HG03460 (cell line): ENCODE data around the gene PCDHGB2.
A peak's percentile ranks its signal among the peaks of the same experiment; 100 is the strongest.
"Not testable (repeated sequence)": the region's sequence is repeated elsewhere in the genome, so short reads cannot be mapped to it uniquely, and the experiment has no call there.

ENCODE experiments used
- ATAC-seq: cut with Tn5 transposase; IDR thresholded peaks from one replicate; pipeline ENCODE4 v1.9.1; 2021; ENCODE audit not compliant: unreplicated experiment

PCDHGB2 gene

DNA sequence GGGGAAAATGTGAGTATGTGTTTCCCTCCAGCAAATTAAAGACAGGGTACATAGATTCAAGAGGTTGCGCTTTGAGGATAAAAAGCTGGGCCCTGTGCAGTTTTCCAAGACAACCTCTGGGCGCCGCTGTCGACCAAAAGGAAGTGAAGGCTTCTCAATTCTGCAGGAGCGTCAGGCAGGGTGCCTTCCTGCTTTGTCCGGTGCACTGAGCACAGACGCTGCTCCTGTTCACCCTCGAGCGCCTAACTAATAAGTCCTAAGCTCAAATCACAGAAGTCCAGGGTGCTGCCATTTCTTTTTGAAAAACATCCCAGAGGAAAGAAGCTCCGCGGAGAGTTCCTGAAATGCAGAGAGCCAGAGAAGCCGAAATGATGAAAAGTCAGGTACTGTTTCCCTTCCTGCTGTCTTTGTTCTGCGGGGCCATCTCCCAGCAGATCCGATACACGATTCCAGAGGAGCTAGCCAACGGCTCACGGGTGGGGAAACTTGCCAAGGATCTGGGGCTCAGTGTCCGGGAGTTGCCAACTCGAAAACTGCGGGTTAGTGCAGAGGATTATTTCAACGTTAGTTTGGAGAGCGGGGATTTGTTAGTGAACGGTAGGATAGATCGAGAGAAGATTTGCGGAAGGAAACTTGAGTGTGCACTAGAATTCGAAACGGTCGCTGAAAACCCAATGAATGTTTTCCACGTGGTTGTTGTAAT lies 9.7 kb upstream of the PCDHGB2 start, which contains the start of gene PCDHGB1:
Gene PCDHGB1, plus strand, starts transcription at position 183 of the 703 bp plus-strand sequence. Its CDS starts 162 bp downstream, at position 345.
- no peak for ATAC-seq

GRCh38 chr5:141351591-141351990 lies 8.2 kb upstream of the PCDHGB2 start:
- no peak for ATAC-seq

DNA sequence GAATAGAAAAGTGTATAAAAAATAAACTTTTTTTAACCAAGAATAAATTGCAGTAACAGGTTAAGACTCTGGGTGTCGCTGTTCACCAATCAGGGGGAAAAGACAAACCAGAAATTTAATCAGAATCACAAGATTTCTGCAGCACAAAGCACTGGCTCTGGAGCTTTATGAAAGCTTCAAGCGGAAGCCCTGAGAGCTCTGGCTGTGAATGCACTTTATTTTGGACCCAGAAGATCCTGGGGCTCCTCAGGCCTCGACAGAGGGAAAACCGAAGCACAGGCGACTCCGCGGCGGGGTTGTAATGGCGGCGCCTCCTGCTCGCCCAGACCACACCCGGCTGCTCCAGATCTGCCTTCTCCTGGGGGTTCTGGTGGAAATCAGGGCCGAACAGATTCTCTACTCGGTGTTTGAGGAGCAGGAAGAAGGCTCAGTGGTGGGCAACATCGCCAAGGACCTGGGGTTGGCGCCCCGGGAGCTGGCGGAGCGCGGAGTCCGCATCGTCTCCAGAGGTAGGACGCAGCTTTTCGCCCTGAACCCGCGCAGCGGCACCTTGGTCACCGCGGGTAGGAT lies 4.8 kb upstream of the PCDHGB2 start, which contains the start of gene PCDHGA4:
Gene PCDHGA4, plus strand, starts transcription at position 122 of the 570 bp plus-strand sequence. Its CDS starts 87 bp downstream, at position 209.
- no peak for ATAC-seq

DNA sequence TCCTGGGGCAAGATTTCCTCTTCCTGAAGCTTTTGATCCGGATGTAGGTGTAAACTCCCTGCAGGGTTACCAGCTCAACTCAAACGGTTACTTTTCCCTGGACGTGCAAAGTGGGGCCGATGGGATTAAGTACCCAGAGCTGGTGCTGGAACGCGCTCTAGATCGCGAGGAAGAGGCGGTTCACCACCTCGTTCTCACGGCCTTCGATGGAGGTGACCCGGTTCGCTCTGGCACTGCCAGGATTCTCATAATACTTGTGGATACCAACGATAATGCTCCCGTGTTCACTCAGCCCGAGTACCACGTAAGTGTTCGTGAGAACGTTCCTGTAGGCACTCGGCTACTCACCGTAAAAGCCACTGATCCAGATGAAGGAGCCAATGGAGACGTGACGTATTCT lies 4.2 kb upstream of the PCDHGB2 start:
- ATAC-seq: no peak

DNA sequence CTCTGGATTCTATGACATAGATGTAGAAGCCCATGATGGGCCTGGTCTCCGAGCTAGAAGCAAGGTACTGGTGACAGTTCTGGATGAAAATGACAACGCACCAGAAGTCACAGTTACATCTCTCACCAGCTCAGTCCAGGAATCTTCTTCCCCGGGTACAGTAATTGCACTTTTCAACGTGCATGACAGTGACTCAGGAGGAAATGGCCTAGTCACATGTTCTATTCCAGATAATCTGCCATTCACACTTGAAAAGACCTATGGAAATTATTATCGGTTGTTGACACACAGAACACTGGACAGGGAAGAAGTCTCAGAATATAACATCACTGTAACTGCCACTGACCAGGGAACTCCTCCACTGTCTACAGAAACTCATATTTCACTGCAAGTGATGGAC lies 3.7 kb upstream of the PCDHGB2 start:
- ATAC-seq: no peak

- no peak for ATAC-seq
These were observed 2.8 kb upstream of the PCDHGB2 start for GRCh38 chr5:141356950-141357349.

GRCh38 chr5:141360685-141361084 lies 891 bp downstream of the PCDHGB2 start:
- no peak for ATAC-seq

DNA sequence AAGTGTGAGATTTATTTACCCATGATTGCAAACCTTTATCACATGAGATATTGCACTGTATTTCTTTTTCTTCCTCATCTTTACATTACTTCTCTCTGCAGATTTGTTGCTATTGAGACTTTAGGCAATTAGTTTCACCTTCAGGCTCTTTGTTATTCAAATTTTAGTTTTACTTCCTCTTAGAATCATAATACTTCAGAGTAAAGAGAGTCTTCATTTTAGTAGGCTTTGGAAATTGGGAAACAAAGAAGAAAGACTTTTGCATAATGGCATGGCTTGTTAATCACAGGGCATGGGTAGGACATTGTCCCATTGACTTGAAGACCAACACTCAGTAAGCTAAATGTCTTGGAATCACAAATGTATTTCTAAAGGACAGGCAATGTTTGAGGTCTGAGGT lies 2.9 kb downstream of the PCDHGB2 start:
- ATAC-seq: no peak

- no peak for ATAC-seq
These were observed 4.3 kb downstream of the PCDHGB2 start, which contains the start of gene PCDHGA5 for GRCh38 chr5:141363952-141364660. PCDHGA5 (plus strand) TSS chr5:141364162; CDS start chr5:141364331, 169 bp downstream.

DNA sequence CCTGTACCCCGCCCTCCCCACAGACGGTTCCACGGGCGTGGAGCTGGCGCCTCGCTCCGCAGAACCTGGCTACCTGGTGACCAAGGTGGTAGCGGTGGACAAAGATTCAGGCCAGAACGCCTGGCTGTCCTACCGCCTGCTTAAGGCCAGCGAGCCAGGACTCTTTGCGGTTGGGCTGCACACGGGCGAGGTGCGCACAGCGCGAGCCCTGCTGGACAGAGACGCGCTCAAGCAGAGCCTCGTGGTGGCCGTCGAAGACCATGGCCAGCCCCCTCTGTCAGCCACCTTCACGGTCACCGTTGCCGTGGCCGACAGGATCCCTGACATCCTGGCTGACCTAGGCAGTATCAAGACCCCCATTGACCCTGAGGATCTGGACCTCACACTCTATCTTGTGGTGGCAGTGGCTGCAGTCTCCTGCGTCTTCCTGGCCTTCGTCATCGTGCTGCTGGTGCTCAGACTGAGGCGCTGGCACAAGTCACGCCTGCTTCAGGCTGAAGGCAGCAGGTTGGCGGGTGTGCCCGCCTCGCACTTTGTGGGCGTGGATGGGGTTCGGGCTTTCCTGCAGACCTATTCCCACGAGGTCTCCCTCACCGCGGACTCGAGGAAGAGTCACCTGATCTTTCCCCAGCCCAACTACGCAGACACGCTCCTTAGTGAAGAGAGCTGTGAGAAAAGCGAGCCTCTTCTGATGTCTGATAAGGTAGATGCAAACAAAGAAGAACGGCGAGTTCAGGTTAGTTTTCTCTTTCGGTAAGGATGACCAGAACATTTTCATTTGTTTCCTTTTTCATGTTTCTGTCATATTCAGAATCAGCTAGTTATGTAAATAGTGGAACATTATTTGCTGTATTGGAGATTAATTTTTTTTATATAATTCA lies 6.5 kb downstream of the PCDHGB2 start:
- ATAC-seq: no peak

GRCh38 chr5:141369994-141370848 lies 10.4 kb downstream of the PCDHGB2 start, which contains the start of gene PCDHGB3:
PCDHGB3 (plus strand) TSS chr5:141370242; CDS start chr5:141370395, 153 bp downstream.
- ATAC-seq: peak; percentile 88

- ATAC-seq: no peak
These were observed 12.0 kb downstream of the PCDHGB2 start for GRCh38 chr5:141371572-141372475.

GRCh38 chr5:141373673-141374317 lies 14.0 kb downstream of the PCDHGB2 start, which contains the start of gene PCDHGA6:
PCDHGA6 (plus strand) TSS chr5:141373891; CDS start chr5:141374084, 193 bp downstream.
- no peak for ATAC-seq

DNA sequence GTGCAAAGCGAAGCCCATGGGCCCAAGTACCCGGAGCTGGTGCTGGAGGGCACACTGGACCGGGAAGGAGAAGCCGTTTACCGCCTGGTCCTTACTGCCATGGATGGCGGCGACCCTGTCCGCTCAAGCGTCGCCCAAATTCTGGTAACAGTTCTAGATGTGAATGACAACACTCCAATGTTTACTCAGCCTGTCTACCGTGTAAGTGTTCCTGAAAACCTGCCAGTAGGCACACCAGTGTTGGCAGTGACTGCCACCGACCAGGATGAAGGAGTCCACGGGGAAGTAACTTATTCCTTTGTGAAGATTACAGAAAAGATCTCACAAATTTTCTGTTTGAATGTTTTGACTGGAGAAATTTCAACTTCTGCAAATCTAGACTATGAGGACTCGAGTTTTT lies 14.8 kb downstream of the PCDHGB2 start:
- no peak for ATAC-seq

DNA sequence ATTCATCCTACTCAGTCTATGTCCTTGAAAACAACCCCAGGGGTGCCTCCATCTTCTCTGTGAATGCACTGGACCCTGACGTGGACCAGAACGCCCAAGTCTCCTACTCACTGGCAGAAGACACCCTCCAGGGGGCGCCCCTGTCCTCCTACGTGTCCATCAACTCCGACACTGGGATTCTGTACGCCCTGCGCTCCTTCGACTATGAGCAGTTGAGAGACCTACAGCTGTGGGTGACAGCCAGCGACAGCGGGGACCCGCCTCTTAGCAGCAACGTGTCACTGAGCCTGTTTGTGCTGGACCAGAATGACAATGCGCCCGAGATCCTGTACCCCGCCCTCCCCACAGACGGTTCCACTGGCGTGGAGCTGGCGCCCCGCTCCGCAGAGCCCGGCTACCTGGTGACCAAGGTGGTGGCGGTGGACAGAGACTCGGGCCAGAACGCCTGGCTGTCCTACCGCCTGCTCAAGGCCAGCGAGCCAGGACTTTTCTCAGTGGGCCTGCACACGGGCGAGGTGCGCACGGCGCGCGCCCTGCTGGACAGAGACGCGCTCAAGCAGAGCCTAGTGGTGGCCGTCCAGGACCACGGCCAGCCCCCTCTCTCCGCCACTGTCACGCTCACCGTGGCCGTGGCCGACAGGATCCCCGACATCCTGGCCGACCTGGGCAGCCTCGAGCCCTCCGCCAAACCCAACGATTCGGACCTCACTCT lies 15.8 kb downstream of the PCDHGB2 start:
- not testable (repeated sequence) for ATAC-seq

GRCh38 chr5:141382469-141383294 lies 22.9 kb downstream of the PCDHGB2 start, which contains the start of gene PCDHGA7:
PCDHGA7 (plus strand) TSS chr5:141382742; CDS start chr5:141382900, 158 bp downstream.
- ATAC-seq: no peak
